GM21737 (cell line): ENCODE results near the gene CCDC8.
"Not testable (repeated sequence)": the region's sequence is repeated elsewhere in the genome, so short reads cannot be mapped to it uniquely, and the experiment has no call there.

Experiments used
- ATAC-seq: cut with Tn5 transposase; IDR thresholded peaks from one replicate; pipeline ENCODE4 v1.9.1; 2021; ENCODE audit warnings: mild to moderate bottlenecking, moderate library complexity; ENCODE audit not compliant: unreplicated experiment

Gene CCDC8, protein sequence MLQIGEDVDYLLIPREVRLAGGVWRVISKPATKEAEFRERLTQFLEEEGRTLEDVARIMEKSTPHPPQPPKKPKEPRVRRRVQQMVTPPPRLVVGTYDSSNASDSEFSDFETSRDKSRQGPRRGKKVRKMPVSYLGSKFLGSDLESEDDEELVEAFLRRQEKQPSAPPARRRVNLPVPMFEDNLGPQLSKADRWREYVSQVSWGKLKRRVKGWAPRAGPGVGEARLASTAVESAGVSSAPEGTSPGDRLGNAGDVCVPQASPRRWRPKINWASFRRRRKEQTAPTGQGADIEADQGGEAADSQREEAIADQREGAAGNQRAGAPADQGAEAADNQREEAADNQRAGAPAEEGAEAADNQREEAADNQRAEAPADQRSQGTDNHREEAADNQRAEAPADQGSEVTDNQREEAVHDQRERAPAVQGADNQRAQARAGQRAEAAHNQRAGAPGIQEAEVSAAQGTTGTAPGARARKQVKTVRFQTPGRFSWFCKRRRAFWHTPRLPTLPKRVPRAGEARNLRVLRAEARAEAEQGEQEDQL

GRCh38 chr19:46413262-46414031 lies at the start of gene CCDC8:
TSS of gene CCDC8 (minus strand) at chr19:46413564. CDS start at chr19:46412810, 754 bp downstream.
- no peak for ATAC-seq

- no peak for ATAC-seq
Observed at GRCh38 chr19:46461537-46461936, 48.2 kb upstream of the CCDC8 start.

- no peak for ATAC-seq
Observed at GRCh38 chr19:46460981-46461380, 47.6 kb upstream of the CCDC8 start.

DNA sequence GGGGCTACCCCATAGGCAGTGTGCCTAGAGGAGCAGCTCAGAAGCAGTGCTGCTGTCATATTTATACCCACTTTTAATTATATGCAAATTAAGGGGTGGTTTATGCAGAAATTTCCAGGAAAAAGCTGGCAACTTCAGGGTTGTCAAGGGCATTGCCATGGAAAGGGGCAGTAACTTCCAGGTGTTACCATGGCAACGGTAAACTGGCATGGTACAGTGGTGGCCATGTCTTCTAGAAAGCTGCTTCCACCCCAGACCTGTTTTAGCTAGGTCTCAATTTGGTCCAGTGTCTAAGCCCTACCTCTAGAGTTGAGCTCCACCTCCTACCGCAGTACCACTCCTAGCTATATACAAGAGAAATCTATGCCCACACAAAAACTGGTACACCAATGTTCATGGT lies 46.7 kb upstream of the CCDC8 start:
- ATAC-seq: no peak

DNA sequence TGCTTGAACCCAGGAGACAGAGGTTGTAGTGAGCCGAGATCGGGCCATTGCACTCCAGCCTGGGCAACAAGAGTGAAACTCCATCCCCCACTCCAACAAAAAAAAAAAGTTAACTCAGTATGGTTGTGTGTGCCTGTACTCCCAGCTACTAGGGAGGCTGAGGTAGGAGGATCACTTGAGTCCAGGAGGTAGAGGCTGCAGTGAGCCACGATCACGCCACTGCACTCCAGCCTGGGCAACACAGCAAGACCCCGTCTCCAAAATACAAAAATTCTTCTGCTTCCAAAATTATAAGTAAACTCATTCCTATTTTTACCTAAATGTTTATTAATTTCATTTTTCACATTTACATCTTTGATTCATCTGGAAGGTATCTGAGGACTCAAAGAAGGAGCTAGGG lies 43.6 kb upstream of the CCDC8 start:
- ATAC-seq: no peak

DNA sequence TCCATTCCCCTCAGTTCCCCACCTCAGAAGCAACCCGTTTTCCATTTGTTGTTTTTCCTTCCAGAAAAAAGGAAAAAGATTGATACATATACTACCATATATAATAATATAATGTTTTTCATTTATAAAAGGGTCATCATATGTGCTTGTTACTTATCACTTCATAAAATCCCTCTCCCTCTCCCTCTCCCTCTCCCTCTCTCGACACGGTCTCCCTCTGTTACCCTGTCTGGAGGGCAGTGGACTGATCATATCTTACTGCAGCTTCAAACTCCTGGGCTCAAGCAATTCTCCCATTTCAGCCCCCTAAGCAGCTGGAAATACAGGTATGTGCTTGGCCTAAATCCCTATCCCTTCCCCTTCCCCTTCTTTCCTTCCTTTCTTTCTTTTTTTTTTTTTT lies 40.9 kb upstream of the CCDC8 start:
- no peak for ATAC-seq

GRCh38 chr19:46453661-46454060 lies 40.3 kb upstream of the CCDC8 start:
- ATAC-seq: no peak

GRCh38 chr19:46452186-46452585 lies 38.8 kb upstream of the CCDC8 start:
- ATAC-seq: no peak

GRCh38 chr19:46451352-46451751 lies 38.0 kb upstream of the CCDC8 start:
- no peak for ATAC-seq

DNA sequence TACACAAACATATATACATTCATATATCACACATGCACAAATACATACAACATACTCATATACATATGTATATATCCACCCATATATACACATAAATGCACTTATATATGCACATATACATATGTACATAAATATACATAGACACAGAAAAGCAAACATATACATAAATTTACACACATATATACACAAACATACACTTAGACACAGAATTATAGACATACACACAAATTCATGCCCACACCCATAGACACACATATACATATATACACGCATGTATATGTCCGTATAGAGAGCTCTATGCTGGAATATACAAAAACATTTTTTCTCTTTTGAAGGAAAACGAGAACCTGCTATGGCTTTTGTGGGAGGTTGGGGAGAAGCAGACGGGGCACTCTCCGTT lies 37.4 kb upstream of the CCDC8 start:
- ATAC-seq: no peak

DNA sequence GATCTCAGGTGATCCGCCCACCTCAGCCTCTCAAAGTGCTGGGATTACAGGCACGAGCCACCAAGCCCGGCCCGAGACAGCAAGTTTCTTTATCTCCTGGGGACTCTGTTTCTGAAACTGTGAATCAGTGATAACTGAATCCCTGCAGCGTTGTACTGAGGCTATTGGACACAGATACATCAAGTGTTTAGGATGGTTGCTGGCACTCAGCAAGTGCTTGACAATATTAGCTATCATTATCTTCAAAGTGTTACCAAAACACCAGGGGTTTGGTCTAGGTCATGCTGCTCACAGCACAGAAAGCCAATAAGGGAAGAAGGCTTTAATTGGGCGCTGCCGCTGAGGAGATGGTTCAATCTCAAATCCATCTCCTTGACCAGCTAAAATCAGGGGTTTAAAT lies 35.9 kb upstream of the CCDC8 start:
- ATAC-seq: no peak

GRCh38 chr19:46448601-46449000 lies 35.2 kb upstream of the CCDC8 start:
- ATAC-seq: no peak

DNA sequence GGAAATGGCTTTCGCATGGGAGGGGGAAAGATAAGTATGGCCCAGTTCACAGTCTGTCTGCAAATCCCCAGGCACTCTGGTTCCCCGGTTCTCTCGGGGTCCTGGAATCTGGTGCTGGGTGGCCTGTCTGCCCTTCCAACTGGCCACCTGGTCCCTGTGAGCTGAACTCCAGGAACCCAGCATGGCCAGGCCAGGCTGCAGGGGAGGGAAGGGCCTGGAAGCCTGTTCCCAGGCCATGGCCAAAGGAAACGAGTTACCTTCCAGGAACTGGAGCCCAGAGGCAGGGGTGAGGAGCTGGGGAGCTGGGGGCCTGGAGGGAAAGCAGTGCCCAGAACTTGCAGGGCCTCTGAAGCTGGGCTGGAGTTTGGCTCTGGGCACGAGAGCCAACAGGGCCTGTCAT lies 34.5 kb upstream of the CCDC8 start:
- no peak for ATAC-seq

GRCh38 chr19:46447006-46447405 lies 33.6 kb upstream of the CCDC8 start:
- ATAC-seq: no peak

DNA sequence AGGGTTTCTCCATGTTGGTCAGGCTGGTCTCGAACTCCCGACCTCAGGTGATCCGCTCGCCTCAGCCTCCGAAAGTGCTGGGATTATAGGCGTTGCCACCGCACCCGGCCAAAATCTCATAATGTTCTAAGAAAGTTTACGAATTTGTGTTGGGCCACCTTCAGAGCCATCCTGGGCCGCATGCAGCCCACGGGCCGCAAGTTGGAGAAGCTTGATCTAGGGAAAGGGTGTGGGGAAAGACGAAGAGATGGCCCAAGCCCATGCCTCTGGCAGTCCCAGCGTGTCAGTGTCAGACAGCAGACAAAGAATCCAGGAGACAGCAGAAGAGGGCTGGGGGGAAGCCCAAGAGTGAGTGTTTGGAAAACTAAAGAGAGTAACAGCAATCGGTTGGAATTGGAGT lies 32.7 kb upstream of the CCDC8 start:
- no peak for ATAC-seq

DNA sequence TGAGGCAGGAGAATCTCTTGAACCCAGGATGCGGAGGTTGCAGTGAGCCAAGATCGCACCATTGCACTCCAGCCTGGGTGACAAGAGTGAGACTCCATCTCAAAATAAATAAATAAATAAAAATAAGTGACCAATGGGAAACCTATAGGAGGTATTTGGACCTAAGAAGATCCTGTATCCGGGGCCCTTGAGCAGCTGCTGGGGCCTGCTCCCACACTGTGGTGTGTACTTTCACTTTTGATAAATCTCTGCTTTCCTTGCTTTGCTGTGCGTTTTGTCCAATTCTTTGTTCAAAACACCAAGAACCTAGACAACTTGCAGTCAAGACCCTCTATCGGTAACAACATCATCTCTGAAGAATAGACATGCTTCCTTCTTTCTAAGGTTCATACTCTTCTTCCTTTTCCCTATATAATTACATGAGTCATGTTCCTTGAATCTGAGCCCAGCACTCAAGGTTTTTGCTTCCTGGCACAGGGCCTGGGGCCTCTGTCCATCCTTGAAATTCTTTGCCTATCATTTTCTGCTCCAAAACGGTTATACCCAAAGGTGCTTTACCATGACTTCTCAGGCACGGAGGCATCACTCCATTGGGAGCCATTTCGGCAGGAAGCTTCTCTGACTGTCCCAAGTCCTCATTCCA lies 29.6 kb upstream of the CCDC8 start:
- no peak for ATAC-seq

DNA sequence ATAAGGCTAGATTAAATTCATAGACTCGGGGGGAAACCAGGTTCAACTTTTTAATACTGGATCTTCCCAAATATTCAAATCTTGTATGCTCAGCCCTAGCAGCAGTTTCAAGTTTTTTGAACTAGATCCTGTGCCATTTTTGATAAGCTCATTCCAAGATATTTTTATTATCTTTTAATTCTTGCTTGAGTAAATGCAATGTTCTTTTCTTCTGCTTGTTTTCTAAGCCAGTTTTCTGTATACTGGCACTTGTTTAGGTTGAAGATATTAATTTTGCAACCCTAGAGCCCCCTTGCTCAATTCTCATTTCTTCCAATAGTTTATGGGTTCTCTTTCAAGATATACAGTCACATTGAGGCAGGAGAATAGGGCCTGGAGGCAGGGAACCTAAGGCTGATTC lies 28.5 kb upstream of the CCDC8 start:
- no peak for ATAC-seq

GRCh38 chr19:46435689-46436088 lies 22.3 kb upstream of the CCDC8 start:
- ATAC-seq: not testable (repeated sequence)

DNA sequence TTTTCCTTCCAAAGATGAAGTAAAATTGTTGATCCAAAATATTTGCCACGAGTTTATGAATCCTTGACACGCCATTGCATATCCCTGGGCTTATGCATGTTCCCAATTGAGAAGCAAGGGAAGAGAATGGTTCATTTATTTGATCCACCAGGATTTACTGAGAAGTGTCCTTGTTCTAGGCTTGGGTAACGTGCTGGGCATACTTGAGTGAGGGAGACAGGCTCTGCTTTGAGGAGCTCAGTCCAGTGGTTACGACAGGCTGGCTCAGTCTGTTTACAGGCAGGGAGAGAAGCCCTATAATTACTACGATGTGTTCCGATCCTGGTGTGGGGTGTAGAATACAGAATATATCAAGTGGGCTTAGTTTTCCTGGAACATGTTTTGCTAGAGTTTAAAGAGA lies 21.6 kb upstream of the CCDC8 start:
- ATAC-seq: no peak

DNA sequence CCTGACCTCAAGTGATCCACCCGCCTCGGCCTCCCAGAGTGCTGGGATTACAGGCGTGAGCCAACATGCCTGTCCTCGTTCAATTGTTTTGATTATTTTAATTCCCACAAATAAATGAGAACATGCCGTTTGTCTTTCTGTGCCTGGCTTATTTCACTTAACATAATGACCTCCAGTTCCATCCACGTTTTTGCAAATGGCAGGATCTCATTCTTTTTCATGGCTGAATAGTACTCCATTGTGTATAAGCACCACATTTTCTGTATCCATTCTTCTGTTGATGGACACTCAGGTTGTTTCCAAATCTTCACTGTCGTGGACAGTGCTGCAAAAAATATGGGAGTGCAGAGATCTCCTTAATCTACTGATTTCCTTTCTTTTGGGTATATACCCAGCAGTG lies 20.1 kb upstream of the CCDC8 start:
- not testable (repeated sequence) for ATAC-seq

DNA sequence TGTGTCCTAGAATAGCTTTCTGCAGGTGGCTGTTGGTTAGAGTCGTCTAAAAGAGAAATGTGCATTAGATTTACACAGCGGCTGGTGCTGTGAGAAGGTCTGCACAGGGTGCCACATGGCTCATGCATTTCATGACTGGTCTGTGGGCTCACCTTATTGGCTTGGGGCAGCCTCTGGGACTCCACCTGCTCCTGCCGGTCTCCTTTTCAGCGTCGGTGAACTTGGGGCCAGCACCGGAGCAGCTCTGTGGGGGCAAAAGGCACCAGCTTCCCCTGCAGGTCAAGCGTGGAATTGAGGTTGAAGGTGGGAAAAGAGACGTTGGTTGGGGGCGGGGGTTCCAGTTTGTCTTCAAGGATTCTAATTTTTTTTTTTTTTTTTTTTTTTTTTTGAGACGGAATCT lies 18.5 kb upstream of the CCDC8 start:
- ATAC-seq: no peak

- no peak for ATAC-seq
Observed at GRCh38 chr19:46429999-46430398, 16.6 kb upstream of the CCDC8 start.
